Left colon (tissue), 2 donors: ENCODE data around the gene CACNA1B. TPM values are rescaled to one million over a fixed set of nuclear protein-coding genes. Genes with fewer than 3 reads are reported as not detected.
"Not testable (repeated sequence)": the region's sequence is repeated elsewhere in the genome, so short reads cannot be mapped to it uniquely, and the experiment has no call there.

Source experiments
- ATAC-seq: fragments of 200-7000 bp; cut with Tn5 transposase; one replicate; pipeline ENCODE4 v1.9.1; 2020; ENCODE audit warnings: mild to moderate bottlenecking, moderate library complexity
- DNase-seq, 2 donors: peaks; one replicate each; pipeline ENCODE4 v3.0.0-alpha.2; 2020
- intact Hi-C, 2 donors: fragments of 100-400 bp; cut with DNase I in 1 of 2; cut with micrococcal nuclease in 1 of 2; formaldehyde crosslinking; loops; one replicate each; pipeline versions ENCODE4 v1.11.2 to v1.14.0; 2022; cut with DNase I, micrococcal nuclease
- total RNA-seq, 2 donors: library from RNA; stranded (reverse); fragmentation: NEBNext Ultra II Directional; extraction: Animal tissue kit (Norgen Biotek cat#: 25700); gene quantifications; one replicate each; pipeline ENCODE4 v1.2.1, GENCODE V29; 2021
- donor health status: DM: no; HTN: no; CAD: no.
- donor health status: DM: yes; HTN: yes; CAD: no.

The CACNA1B gene
- total RNA-seq, 2 donors from 2014 or later: 0.22 to 0.24 TPM

DNA sequence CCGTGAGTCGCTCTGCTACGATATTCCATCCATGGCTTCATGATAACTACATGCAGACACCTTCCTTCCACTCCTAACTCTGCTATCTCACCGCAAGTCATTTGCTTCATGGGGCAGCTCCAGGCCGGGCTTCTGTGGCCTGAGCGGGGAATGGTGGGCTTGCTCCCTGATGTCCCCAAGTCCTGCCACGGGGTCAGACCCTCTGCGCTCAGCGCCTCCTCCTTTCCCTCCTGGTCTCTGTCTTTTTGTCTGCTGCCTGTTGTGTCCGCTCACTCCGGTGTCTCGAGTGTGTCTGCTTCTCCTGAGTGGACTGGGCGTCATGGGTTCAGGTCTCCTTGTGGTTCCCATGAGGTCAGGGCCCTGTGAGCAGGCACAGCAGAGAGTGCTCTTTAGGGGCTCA, 139.6 kb downstream of the CACNA1B start:
- no peak for ATAC-seq

DNA sequence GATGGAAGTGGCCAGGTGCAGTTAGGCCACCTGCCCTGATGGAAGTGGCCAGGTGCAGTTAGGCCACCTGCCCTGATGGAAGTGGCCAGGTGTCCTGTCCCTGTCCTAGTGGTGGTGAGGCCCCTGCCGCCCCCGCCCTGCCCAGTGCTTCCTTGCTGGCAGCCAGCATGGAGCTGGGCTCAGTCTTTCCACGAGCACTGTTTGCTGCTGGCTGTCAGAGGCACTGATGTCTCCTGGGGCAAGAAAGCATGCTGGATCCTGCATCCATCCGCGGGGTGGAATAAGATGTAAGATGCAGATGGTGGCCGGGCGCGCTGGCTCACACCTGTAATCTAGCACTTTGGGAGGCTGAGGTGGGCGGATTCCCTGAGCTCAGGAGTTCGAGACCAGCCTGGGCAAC, 141.9 kb downstream of the CACNA1B start:
- intact Hi-C loops, DNase-seq, ATAC-seq: not testable (repeated sequence)

More for the DNA sequence above, 139.6 kb downstream of the CACNA1B start:
- DNase-seq: no peak
- intact Hi-C loops: no loop called here

GRCh38 chr9:138020120-138020794, 142.7 kb downstream of the CACNA1B start:
- DNase-seq: no peak
- intact Hi-C loops: no loop called here
- no peak for ATAC-seq

- ATAC-seq (no peak), DNase-seq (no peak)
- intact Hi-C loops: no loop called here
These were observed 143.2 kb downstream of the CACNA1B start for GRCh38 chr9:138020795-138021182.

DNA sequence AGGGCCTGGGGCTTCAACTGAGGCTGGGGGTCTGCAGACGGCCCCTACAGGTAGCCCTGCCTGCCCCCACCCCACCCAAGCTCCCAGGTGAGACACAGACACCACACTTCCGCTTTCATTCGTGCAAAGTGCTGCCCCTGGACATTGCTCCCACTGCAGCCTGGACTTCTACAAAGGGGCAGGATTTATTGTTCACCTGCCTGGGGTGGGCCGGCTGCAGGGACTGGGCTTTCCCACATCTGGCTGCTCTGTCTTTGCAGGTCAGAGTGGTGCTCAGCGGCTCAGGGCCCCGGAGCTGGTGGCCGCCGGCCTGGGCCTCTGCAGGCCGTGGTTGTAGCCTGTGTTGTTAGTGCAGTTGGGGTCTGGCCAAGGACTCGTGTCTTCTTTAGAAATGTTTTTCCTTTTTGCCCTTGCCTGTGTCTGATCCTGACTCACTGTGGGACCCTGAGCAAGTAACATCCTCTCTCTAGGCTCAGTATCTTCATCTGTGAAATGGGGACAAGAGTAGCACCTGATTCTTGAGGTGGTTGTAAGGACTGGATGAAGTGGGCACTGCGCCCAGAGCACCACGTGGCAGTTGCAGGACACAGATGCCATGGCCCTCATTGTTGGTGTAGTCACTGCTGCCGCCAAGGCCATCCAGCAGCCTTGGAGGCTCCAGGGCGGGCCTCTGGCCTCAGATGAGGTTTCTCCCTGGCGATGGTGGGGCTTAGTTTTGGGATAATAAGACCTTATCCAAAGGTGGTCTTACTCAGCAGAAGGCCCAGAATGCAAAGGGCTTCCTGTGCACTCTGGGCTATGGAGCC, 143.9 kb downstream of the CACNA1B start:
- ATAC-seq (no peak), DNase-seq (no peak)
- intact Hi-C loops: no loop called here

DNA sequence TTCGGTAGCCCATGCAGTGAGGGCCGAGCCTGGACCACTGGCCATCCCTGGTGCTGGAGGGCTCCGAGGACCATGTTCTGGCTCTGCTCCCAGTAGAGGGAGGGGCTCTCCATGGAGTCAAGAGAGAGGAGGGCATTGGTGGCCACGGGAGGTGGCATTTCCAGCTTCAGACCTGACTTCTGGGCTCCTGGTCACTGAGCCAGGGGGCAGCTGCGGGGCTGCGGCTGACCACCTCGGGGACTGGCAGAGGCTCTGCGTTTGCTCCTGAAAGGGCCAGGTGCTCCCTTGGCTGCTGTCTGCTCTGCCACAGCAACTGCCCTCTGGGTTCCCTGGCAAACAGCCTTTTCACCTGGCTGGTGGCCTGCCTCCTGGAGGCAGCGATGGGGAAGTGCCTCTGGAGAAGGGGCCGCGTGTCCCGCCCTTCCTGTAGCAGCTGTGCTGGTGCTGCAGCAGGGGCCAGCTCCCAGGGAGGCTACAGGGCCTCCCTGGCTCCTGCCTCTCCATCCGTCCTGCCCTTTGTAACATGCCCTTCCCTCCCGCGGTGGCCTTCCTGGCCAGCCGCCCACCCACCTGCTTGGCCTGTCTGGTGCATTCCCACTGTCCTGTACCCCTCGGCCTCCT, 144.6 kb downstream of the CACNA1B start:
- ATAC-seq: peak; percentile 68
- intact Hi-C loops: no loop called here
- DNase-seq: no peak

- DNase-seq (no peak), ATAC-seq (no peak)
- intact Hi-C loops: no loop called here
These were observed 145.3 kb downstream of the CACNA1B start for GRCh38 chr9:138022756-138023393.

DNA sequence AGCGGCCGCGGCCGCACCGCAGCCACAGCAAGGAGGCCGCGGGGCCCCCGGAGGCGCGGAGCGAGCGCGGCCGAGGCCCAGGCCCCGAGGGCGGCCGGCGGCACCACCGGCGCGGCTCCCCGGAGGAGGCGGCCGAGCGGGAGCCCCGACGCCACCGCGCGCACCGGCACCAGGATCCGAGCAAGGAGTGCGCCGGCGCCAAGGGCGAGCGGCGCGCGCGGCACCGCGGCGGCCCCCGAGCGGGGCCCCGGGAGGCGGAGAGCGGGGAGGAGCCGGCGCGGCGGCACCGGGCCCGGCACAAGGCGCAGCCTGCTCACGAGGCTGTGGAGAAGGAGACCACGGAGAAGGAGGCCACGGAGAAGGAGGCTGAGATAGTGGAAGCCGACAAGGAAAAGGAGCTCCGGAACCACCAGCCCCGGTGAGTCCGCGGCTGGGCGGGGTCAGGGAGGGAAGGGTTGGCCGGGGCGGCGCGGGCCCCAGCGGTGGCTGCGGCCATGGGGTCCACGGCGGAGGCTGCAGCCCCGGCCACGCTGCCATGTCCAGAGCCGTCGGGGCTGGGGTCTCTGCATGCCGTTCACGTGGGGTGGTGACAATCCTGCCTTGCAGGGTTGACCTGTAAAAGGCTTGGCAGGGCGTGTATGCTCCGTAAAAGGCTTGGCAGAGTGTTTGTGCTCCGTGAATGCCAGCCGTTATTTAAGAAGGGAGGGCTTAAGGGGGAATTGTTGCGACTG, 146.0 kb downstream of the CACNA1B start:
- ATAC-seq (no peak), DNase-seq (no peak)
- intact Hi-C loops: no loop called here

DNA sequence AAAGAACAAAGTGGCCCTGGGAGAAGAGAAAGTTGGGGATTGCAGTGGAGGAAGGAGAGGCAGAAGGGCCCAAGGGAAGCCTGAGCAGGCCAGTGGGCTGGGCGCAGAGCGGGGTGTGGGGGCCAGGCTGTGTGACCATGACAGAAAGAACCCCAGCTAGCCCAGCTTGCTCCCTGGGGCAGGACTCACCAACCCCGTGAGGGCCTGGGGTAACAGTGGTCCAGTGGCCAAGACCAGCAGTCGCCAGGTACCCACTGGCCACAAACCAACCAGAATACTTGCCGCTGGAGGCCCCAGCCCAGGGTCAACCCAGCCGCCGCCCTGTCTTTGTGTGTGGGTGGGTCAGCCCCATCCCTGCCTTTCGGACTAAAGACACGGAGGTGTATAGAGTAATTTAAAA, 146.5 kb downstream of the CACNA1B start:
- intact Hi-C loops: no loop called here
- peak in 1 of 2 donors; percentile 10 for DNase-seq
- no peak for ATAC-seq

- ATAC-seq (no peak), DNase-seq (peak in 1 of 2 donors; percentile 3)
- intact Hi-C loops: no loop called here
These were observed 147.3 kb downstream of the CACNA1B start for GRCh38 chr9:138024831-138025291.

GRCh38 chr9:138025417-138025816, 147.8 kb downstream of the CACNA1B start:
- intact Hi-C loops: no loop called here
- DNase-seq (peak in 1 of 2 donors; percentile 1), ATAC-seq (no peak)

- DNase-seq (no peak), ATAC-seq (no peak)
- intact Hi-C loops: no loop called here
These were observed 148.3 kb downstream of the CACNA1B start for GRCh38 chr9:138025908-138026307.

GRCh38 chr9:138028596-138028995, 151.0 kb downstream of the CACNA1B start:
- ATAC-seq: no peak
- intact Hi-C loops: no loop called here
- peak in 1 of 2 donors; percentile 4 for DNase-seq

DNA sequence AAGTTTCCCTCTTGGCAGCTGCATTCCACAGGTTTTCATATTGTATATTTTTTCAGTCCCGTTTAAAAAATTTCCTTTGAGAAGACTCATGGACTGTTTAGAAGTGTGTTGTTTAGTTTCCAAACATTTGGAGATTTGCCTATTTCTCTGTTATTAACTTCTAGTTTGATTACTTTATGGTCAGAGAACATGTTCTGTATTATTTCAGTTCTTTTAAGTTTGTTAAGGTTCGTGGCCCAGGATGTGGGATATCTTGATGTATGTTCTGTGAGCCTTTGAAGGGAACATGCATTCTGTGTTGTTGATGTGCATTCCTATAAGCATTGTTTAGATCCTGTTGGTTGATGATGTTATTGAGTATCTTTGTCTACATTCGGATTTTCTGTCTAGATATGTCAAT, 153.6 kb downstream of the CACNA1B start:
- DNase-seq: no peak
- ATAC-seq: no peak
- intact Hi-C loops: no loop called here

DNA sequence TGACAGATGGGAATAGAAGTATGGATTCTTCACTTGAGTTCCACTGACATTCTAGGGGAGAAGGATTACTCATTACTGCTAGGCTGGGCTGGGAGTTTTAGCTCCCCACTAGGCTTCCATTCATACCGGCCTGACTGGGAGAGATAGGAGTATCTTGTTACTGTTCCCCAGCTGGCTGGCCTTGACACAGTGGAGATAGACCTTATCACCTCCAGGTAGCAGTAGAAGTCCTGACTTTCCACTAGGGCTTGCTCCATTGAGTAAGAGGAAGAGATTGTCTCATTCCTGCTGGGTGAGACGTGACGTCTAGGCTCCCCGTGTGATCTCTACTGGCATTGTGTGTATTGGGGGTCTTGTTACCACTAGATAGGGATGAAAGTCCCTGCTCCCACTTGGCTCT, 156.4 kb downstream of the CACNA1B start:
- DNase-seq: peak in 1 of 2 donors; percentile 8
- ATAC-seq: no peak

DNA sequence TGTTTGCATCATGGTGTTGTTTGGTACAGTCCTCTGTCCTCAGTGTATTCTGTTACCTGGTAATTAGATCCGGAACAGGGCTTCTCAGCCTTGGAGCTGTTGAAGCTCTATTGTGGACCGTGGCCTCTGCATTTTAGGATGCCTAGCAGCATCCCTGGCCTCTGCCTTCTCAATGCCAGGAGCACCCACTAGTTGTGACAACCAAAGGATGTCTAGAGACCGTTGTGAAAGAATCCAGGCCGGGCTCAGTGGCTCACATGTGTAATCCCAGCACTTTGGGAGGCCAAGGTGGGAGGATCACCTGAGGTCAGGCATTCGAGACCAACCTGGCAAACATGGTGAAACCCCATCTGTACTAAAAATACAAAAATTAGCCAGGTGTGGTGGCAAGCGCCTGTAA, 159.6 kb downstream of the CACNA1B start:
- ATAC-seq (no peak), DNase-seq (no peak)
- intact Hi-C loops: no loop called here

More for the DNA sequence above, 156.4 kb downstream of the CACNA1B start:
- intact Hi-C loops: no loop called here

- DNase-seq: peak in 1 of 2 donors; percentile 9
- intact Hi-C loops: no loop called here
- no peak for ATAC-seq
These were observed 160.7 kb downstream of the CACNA1B start for GRCh38 chr9:138038244-138038671.
